ENCODE results near the gene TRIM44.

Gene TRIM44

DNA sequence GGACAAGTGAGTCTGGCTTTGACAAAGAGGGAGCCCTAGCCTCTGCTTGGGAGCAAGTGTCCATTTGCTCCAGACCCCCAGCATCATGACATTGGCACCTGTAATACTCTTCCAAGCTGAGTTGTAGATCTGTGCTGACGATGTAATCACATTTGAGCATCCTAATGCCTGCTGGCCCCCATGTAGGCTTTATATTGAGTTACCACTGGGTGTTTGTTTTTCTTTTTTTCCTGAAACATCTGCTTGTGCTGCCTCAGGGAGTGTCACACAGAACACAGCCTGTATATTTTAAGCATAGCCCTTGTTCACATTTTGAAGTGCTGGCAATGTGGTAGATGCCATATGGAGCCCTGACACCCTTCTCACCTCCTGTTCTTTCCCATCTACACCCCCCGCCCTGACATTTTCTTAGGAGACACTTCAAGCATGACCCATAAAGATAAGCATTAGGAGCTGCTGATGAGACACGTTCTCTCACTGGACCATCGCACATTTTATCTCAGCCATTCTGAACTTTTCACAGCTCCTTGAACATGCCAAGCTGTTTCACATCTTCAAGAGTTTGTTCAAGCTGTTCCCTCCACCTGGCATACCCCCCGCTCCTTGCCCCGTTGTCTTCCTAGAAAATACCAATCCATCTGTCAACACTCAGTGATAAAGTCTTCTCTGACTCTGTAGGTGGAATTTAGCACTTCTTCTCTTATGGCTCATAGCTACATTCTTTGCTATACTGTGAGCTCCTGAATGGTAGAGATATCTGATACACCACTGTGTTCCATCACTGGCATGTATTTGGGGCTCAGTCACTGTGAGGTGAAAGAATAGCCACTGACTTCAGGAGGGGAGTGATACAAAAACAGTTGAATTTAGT is 128.7 kb downstream of the TRIM44 start:
- DNase-seq (ENCODE audit: low read depth) = no peak

DNA sequence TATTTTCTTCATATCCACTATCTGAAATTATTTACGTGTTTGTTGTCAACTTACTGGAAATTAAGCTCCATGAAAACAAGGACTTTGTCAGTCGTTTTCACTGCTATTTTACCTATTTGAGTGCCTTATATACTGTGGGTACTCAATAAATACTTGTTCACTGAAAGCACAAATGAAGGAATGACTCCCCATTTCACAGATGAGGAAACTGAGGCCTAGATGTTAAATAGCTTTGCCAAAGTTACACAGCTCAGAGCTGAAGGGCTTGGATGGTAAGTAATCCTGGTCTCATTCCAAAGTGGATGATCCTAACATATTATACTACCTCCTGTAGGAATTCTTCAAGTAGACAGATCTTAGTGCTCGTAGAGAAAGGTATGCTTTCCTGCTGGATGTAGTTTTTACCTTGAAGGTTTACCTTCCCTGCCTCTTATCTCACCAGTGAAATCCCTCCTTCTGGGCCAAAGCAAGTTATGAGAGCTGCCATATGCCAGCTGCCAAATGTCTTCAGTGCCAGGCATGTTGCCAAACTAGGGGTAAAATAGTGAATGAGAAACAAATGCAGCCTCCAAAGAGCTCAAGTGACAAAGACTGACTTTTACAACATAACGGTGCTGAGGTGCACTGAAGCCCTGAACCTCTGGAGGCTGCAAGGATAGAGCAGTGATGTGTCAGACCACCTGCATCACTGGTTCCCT is 129.7 kb downstream of the TRIM44 start:
- no peak for DNase-seq (ENCODE audit: low read depth)

DNA sequence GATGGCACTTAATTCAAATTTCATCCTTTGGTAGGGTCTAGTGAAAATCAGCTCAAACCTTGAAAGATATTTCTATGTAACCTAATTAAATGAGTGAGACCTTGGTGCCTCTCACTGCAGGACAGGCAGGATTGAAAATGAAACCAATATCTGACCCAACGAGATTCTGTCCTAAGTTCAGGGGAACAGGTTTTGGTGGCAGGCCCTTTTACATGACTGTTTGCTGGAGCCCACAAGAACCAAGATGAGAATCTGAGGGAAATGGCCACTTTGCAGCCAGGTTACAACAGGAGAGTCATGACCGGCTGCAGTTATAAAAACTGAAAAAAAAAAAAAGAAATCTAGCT is 130.2 kb downstream of the TRIM44 start:
- no peak for DNase-seq (ENCODE audit: low read depth)

DNA sequence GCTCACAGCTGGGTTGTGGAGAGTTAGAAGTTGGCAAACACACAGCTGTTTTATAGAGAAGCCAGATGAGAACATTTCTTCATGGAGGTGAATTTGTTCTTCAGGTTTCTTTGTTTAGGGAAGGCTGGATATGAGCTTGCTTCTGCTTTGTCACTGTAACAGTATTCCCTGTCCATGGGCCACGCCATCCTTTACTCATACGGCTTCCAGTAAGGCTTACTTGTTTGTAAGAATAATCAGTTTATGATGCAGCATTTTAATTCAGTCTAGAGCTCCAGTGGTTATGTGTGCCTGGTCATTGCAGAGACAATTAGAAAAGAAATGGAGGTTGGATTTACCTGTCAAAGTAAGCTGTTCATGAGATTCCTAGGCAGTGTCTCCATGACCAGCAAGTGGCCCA is 131.8 kb downstream of the TRIM44 start:
- DNase-seq (ENCODE audit: low read depth) = no peak

DNA sequence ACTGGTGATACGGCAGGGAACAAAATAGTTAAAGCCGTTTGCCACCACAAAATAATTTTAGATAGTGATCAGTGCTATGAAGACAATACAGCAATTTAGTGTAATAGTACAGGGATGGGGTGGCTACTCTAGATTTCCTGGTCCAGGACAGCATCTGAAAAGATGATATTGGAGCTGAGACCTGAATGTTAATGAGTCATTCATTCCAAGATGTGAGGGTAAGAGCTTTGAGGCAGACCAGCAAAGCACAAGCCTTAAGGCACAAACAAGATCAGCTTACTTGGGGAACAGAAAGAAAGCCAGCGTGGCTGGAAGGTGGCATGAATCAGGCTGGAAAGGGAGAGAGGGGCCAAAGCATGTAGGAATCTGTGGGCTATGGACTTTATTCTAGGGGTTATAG is 132.3 kb downstream of the TRIM44 start:
- no peak for DNase-seq (ENCODE audit: low read depth)

DNA sequence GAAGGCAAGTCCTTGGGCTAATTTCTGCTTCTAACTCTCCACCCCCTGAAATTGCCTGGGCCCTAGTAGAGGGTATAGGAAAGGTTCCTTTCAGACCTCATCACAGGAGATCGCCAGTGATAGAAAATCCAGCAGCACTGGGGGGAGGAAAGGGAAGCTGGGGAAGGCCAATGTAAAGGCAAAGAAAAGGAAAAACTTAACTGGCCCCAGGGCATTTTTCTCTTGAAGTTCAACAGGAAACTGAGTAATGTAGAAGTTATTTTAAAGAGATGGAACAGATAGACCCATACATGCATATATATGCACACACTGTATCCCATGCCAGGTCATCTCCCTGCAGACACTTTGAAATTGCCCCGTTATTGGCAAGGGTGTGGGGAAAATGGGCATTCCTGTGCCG is 134.0 kb downstream of the TRIM44 start:
- DNase-seq (ENCODE audit: low read depth) = no peak

DNA sequence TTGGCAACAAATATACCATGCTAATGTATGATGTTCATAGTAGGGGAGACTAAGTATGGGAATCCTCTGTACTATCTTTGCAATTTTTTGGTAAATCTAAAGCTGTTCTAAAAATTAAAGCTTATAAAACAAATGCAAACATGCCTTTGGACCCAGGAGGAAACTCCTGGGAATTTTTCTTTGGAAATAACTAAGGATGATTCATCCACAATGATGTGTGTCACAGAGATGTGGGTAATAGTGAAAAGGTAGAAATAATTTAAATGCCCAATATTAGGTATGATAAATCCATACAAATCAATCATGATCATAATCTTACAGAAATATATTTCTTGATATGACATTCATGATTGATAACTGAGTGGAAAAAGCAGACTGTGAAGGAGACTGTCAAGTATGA is 135.8 kb downstream of the TRIM44 start:
- no peak for DNase-seq (ENCODE audit: low read depth)

DNA sequence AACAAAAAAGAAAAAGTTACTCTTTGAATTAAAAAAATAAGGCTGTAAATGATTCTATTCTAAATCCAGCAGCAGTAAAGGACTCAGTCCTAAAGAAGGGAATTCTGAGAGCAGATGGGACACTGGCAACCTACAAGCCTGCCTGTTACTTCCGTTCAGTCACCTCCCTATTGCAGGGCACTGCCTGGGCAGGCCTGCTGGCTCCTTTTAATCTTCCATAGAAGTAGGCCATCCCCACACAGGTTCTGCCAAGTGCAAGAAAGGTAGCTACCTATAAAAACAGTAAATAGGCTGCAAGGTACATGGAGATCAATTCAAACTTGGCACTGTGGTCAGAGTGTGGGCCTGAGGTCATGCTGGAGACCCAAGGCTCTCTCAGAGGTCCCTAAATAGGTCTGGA is 136.4 kb downstream of the TRIM44 start:
- no peak for DNase-seq (ENCODE audit: low read depth)

DNA sequence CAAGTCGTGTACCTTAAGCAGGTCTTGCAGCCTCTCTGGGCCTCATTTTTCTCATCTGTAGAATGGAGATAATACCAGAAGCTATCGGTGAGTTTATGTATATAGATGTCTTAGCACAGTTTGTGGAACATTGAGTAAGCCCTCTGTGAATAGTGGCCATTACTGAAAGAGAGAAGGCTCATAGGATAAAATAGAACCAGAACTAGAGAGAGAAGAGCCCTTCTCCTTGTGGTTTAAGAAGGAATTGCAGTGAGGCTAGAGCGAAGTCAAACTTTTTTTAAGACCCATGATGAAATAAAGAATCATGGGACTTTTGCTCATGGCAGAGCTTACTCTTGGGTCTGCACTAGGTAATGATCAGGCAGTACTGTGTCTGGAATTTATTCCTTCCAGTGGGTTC is 137.1 kb downstream of the TRIM44 start:
- DNase-seq (ENCODE audit: low read depth) = no peak

DNA sequence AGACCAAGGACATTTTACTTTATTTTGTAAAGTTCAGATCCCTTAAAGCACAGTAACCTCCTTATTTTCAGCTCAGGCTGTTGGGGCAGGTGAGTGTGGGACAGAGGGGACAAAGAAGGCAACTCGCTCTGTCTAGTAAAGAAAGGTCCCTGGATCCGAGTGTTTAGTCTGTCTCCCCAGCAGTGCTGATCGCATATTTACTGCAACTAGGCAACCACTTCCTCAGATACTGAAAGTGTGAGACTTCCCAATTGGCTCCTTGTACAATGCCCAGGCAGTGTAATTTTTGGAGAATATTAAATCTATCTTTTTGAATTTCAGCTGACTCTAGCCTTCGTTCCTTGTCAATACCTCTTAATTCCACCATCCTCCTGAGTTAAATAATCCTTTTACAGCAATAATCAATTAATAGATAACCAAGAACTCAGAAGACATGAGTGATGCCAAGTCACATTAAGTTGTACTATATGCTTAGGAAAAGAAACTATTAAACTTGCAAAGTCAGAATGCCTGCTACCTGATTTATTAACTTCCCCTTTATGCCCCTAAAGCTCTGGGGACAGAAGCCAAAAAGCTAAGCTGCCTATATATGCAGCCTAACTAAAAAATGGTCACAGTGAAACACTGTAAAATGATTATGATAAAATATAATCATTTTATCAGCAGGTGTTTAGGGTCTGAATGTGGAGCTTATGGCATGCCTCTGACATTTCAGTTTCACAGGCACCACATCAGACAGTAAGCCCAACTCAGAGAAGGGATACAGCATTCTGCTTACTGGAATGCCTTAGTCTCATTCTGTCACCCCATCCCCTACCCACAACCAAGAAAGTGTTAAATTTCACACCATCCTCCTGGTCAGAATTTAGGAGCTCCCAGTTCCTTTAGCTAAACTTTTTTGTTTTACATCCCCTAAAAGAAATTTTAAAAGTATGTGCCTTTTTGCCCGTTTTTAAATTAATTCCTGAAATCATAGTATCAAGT is 138.7 kb downstream of the TRIM44 start:
- no peak for DNase-seq (ENCODE audit: low read depth)

DNA sequence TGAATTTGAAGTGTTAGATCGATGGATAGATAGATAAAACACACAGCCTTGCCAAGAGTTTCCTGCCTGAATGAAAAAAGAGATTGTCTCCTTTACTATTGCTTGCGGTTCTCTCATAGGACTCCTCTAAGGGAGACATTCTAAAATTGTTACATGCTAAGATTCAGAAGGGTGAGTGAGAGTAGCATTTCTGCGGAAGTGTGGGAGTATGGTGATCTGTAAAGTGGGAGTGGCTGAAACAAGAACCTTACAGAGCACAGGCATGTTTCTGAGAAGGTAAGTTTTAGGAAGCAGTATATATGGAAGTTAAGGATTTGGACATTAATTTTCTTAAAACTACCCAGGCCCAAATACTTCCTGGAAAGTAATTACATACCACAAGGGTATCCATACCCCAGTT is 139.6 kb downstream of the TRIM44 start:
- no peak for DNase-seq (ENCODE audit: low read depth)

DNA sequence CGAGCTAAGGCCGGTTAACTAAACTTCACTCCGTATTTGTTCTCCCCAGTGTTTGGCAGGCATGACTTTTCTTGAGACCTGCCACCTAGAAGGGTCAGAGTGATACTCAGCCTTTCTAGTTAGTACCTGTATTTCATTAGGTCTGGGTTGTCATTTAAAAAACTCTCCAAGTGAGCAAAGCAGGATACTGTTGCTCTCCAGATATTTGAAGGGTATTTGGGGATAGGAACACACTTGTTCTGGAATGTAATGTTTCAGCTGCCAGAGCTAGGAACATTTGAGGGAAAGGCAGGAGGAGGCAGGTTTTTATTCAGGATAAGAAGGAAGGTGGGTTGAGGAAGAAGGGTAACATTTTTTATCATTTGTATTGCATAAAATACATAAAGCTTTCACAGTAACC is 140.1 kb downstream of the TRIM44 start:
- no peak for DNase-seq (ENCODE audit: low read depth)

DNA sequence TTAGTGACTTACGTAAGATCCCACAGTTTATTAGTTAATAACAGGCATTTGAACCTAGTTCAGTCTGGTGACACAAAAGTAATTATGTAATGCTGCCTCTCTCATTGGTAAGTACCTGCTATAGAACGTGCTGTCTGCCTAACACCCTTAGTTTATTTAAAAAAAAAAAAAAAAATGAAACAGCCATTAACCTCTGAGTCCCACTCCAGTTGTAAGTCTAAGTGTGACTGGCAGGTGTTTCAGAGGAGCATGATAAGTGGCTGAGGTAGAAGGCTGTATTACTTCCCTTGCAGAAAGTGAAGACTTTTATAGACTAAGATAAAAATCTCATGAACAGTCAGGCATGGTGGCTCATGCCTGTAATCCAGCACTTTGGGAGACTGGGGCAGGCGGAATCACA is 140.5 kb downstream of the TRIM44 start:
- DNase-seq (ENCODE audit: low read depth) = no peak

DNA sequence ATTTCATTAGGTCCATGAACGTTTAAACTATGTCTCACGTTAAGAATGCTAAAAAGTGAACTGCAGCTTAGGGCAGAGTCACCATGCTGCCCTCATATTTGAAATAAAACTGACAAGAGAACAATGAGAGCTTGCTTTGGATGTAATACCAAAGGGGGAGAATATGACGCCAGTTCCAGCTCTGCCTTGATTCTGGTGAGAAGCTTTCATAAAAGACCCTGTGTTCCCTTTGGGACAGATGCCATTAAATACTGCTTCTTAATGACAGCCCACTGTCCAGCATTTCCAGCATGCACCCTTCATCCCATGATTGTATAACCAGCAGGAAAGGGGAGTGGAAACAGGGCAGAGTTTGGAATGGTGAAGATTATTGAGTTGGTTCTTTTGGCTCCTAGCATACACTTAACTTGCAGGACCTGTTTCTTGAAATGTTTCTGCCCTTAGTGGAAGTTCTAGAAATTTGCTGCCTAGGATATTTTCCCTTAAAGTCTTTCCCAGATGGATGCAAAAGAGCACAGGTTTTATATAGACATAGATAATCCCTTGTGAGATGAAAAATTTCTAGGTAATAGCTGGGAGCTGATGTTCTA is 142.0 kb downstream of the TRIM44 start:
- no peak for DNase-seq (ENCODE audit: low read depth)

DNA sequence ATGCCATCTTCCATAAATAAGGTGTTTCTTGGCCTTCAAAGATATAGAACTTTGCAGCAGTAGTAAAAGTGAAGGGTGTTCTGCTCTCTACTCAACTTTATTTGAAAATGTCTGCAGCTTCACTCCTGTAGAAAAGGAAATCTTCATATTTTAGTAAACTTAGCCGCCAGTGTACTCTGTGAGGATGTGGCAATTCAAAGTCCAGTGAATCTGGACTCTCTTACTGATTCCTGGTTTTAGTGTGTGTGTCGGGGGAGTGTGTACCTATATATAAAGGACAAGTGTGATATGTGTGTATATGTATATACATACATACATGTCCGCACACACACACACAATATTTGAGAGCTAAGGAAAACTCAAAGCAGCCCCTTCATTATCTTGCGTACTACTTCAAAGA is 147.0 kb downstream of the TRIM44 start:
- no peak for DNase-seq (ENCODE audit: low read depth)

DNA sequence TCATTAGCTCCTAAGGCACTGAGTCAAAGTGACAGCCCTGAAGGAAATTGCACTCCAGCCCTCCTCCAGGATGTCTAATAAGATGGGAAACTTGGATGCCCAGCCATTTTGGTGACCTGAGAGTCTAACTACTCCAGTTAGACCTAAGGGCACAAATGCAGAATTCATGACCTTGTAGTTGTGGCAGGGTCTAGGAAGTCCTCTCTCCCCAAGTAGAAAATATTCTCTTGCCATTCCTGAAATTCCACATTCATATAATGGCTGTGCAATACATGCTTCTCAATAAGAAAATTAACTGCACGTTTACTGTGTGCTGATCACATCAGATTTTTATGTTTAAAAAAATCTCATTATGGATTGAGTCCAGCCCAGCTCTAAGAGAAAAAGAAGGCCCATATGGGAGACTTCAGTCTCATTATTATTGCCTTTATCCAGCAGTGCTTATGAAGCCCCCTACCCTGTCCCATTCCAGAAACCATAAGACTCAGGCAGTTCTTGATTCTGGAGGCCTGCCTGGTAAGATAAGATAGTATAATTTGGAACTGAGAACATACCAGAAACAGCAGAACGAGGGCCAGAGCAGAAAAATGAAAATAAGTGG is 147.6 kb downstream of the TRIM44 start:
- DNase-seq (ENCODE audit: low read depth) = no peak

DNA sequence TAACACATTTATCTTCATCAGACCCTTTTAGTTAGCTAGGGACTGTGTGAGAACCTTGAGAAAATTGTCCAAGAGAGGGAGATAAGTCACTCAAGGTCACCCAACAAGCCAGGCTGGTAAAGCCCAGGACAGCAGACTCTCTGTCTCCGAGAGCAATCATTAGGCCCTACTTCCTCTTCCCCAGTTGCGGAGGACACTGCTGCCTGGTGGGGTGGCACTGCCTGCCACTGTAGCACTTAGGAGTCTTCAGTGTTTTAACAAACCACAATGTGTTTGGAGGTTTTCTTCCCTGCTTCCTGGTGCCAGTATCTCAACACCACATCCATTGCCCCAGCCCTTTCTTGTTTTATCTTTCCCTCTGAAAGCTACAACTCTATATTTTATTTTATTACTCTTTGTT is 149.2 kb downstream of the TRIM44 start:
- DNase-seq (ENCODE audit: low read depth) = no peak

DNA sequence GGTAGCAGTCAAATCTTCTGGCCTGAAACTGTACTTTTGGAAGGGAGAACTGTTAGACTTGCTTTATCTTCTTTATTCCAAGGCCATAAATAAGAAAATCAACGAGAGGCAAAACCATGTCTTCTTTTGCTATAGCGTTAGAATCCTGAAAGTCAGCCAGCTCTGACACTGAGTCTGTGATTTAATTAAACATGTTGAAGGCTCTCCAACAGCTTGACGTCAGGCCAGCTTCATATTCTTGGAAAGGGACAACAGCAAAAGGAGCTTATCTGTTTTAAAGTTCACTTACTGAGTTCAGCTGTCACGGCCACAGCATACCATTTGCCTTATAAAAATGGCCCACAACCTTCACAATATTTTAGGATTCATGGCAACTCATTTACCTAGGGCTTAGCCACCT is 150.3 kb downstream of the TRIM44 start:
- DNase-seq (ENCODE audit: low read depth) = no peak

DNA sequence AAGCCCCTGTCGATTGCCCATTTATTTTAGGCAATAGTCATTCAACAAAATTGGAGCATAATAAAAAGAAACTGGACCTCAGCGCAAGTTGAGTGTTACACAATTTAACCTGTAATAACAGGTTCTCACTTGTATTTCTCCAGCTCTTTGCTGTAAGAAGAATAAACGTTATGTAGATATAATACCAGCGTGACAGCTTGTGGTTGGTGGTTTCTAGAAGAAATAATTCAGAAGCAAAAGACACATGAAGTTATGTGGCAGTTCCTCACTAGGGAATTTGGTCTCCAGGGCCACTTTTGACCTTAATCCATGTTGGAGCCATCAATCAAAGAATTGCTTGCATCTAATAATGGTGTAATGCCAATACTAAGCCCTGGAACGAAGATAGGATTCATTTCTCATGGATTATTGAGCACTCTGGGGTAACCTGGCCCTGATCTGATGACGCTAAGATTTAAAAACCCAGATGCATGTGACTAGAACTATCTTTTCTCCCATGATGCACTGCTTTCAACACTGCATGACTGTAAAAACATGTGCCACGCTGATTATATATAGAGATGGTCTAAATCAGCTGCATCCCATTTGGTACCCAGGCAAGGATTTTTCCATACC is 151.6 kb downstream of the TRIM44 start:
- no peak for DNase-seq (ENCODE audit: low read depth)

DNA sequence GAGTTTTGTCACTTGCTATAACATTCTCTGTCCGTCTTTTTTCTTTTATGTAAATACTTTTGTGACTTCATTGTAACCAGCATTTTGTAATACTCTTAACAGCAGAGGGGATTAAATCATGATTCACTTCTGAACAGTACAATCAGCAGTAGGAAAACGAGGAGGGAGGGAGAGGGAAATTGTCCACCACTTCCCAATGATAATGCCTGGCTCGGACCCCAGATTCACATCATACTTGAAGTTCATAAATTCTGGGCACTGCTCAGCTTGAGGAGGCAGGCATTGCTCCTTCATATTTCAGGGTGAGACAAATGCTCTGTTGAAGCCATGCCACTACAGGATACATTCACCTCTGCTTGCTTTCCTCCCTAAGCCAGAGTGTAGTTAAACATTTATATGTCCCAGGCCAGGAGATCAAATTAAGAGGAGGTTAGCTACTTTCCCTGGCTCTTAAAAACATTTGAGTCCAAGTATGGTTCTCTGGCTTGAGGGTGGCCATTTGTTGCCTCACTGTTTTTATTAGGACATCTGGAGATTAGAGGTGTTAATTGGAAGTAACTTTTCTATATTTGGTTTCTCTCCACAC is 152.2 kb downstream of the TRIM44 start:
- no peak for DNase-seq (ENCODE audit: low read depth)
